Type B pancreatic cell (in vitro differentiated cells): Measurements from ENCODE around the gene YIPF6. TPM values are rescaled to one million over a fixed set of nuclear protein-coding genes. Genes with fewer than 3 reads are reported as not detected.
A peak's percentile ranks its signal among the peaks of the same experiment; 100 is the strongest.
"Not testable (repeated sequence)": the region's sequence is repeated elsewhere in the genome, so short reads cannot be mapped to it uniquely, and the experiment has no call there.

Experiments
- DNase-seq: peaks from one replicate; pipeline ENCODE4 v3.0.0; 2021; ENCODE audit warnings: mixed read lengths; ENCODE audit not compliant: unreplicated experiment; ENCODE audit errors: extremely low spot score
- H3K27ac Mint-ChIP-seq: 2 replicates; pipeline ENCODE4 v1.8.0; 2021; ENCODE audit warnings: mild to moderate bottlenecking, mixed read lengths
- H3K27me3 Mint-ChIP-seq: 2 replicates; pipeline ENCODE4 v1.8.0; 2021; ENCODE audit warnings: mixed read lengths
- H3K36me3 Mint-ChIP-seq: 2 replicates; pipeline ENCODE4 v1.8.0; 2021; ENCODE audit warnings: mixed read lengths
- H3K4me1 Mint-ChIP-seq: one replicate; pipeline ENCODE4 v1.8.0; 2021; ENCODE audit warnings: mixed read lengths; ENCODE audit not compliant: unreplicated experiment
- H3K4me3 Mint-ChIP-seq: 2 replicates; pipeline ENCODE4 v1.8.0; 2021; ENCODE audit warnings: mild to moderate bottlenecking, mixed read lengths
- H3K9me3 Mint-ChIP-seq: 2 replicates; pipeline ENCODE4 v1.8.0; 2021; ENCODE audit warnings: mixed read lengths
- total RNA-seq: library from RNA; stranded (reverse); gene quantifications from 2 replicates; pipeline ENCODE4 v1.2.1, GENCODE V29; 2021; ENCODE audit warnings: low replicate concordance
- TF ChIP-seq, protein P1 (sequence below): fragments of 200-600 bp; sonication (generic); conservative IDR thresholded peaks from 2 replicates; pipeline ENCODE4 v1.5.0; 2021; ENCODE audit warnings: antibody characterized with exemption, mild to moderate bottlenecking

The YIPF6 gene
- total RNA-seq, 1 donor from 2014 or later, result 34.9 TPM

GRCh38 chrX:68461576-68461975 lies 37.3 kb upstream of the YIPF6 start:
- H3K27me3 Mint-ChIP-seq, result no peaks in the 10 kb centered on the region
- TF ChIP-seq, protein P1, sequence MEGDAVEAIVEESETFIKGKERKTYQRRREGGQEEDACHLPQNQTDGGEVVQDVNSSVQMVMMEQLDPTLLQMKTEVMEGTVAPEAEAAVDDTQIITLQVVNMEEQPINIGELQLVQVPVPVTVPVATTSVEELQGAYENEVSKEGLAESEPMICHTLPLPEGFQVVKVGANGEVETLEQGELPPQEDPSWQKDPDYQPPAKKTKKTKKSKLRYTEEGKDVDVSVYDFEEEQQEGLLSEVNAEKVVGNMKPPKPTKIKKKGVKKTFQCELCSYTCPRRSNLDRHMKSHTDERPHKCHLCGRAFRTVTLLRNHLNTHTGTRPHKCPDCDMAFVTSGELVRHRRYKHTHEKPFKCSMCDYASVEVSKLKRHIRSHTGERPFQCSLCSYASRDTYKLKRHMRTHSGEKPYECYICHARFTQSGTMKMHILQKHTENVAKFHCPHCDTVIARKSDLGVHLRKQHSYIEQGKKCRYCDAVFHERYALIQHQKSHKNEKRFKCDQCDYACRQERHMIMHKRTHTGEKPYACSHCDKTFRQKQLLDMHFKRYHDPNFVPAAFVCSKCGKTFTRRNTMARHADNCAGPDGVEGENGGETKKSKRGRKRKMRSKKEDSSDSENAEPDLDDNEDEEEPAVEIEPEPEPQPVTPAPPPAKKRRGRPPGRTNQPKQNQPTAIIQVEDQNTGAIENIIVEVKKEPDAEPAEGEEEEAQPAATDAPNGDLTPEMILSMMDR, result no peak

DNA sequence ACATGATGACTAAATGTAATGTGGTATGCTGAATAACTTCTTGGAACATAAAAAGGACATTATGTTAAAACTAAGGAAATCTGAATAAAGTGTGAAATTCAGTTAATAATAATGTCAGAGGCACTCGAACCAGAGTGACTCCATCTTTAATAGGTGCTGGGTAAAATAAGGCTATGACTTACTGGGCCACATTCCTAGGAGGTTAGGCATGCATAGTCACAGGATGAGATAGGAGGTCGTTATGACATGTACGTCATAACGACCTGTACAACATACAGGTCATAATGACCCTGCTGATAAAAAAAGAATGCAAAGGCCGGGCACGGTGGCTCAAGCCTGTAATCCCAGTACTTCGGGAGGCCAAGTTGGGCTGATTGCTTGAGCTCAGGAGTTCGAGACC lies 36.7 kb upstream of the YIPF6 start:
- no peaks in the 10 kb centered on the region for H3K36me3 Mint-ChIP-seq
- no peak for DNase-seq
- no peak overlapping the region for H3K27ac Mint-ChIP-seq
- no peaks in the 10 kb centered on the region for H3K27me3 Mint-ChIP-seq
- TF ChIP-seq, protein P1, result no peak
- H3K4me3 Mint-ChIP-seq, result no peak overlapping the region
- H3K9me3 Mint-ChIP-seq, result no peaks in the 10 kb centered on the region
- H3K4me1 Mint-ChIP-seq, result no peaks in the 10 kb centered on the region

More at GRCh38 chrX:68461576-68461975, 37.3 kb upstream of the YIPF6 start:
- no peak for DNase-seq
- Mint-ChIP-seq H3K36me3 (no peaks in the 10 kb centered on the region), H3K9me3 (no peaks in the 10 kb centered on the region), H3K4me1 (no peaks in the 10 kb centered on the region), H3K27ac (no peak overlapping the region), H3K4me3 (no peak overlapping the region)

DNA sequence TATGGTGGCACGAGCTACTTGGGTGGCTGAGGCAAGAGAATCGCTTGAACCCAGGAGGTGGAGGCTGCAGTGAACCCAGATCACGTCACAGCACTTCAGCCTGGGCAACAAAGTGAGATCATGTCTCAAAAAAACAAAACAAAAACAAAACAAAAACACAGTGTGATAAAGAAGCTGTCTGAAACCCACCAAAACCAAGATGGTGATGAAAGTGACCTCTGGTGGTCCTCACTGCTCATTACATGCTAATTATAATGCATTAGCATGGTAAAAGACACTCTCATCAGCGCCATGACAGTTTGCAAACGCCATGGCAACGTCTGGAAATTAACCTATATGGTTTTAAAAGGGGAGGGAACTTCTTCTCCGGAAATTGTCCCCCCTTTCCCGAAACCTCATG lies 36.2 kb upstream of the YIPF6 start:
- Mint-ChIP-seq H3K4me1 (no peaks in the 10 kb centered on the region), H3K9me3 (no peaks in the 10 kb centered on the region), H3K27me3 (no peaks in the 10 kb centered on the region), H3K27ac (no peak overlapping the region), H3K4me3 (no peak overlapping the region), H3K36me3 (no peaks in the 10 kb centered on the region)
- TF ChIP-seq, protein P1, result peak; percentile 73
- no peak for DNase-seq

- H3K36me3 Mint-ChIP-seq, result no peaks in the 10 kb centered on the region
- no peak overlapping the region for H3K4me3 Mint-ChIP-seq
- TF ChIP-seq, protein P1, result no peak
- no peaks in the 10 kb centered on the region for H3K4me1 Mint-ChIP-seq
- no peaks in the 10 kb centered on the region for H3K27me3 Mint-ChIP-seq
- no peak for DNase-seq
- H3K9me3 Mint-ChIP-seq, result no peaks in the 10 kb centered on the region
- H3K27ac Mint-ChIP-seq, result no peak overlapping the region
Measured at GRCh38 chrX:68463880-68464279, 35.0 kb upstream of the YIPF6 start.

DNA sequence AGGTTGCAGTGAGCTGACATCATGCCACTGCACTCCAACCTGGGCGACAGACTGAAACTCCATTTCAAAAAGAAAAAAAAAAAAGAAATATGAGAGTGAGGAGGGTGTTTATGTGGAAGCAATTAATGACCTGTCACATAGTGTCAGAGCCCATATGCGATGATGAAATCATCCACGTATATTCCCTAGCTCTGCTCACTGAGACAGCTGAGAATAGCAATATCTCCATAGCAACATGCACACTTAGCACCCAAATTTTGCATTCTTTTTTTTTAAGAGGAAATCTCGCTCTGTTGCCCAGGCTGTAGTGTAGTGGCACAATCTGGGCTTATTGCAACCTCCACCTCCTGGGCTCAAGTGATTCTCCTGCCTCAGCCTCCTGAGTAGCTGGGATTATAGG lies 34.1 kb upstream of the YIPF6 start:
- Mint-ChIP-seq H3K4me3 (no peak overlapping the region), H3K9me3 (no peaks in the 10 kb centered on the region), H3K27me3 (no peaks in the 10 kb centered on the region), H3K36me3 (no peaks in the 10 kb centered on the region), H3K27ac (no peak overlapping the region), H3K4me1 (no peaks in the 10 kb centered on the region)
- TF ChIP-seq, protein P1, result no peak
- DNase-seq, result no peak

DNA sequence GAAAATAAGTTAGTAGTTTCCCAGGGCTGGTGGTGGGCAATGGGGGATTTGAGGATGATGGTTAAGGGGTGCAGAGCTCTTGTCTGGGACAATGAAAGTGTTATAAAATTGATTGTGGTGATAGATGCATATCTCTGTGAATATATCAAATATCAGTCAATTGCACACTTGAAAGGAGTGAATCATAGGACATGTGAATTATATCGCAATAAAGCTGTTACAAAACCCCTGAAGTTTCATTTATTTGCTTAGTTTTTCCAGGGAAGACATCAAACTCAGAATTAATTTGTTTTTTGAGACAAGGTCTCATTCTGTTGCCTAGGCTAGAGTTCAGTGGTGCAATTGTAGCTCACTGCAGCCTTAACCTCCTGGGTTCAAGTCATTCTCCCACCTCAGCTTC lies 17.9 kb upstream of the YIPF6 start:
- H3K4me1 Mint-ChIP-seq, result no peaks in the 10 kb centered on the region

DNA sequence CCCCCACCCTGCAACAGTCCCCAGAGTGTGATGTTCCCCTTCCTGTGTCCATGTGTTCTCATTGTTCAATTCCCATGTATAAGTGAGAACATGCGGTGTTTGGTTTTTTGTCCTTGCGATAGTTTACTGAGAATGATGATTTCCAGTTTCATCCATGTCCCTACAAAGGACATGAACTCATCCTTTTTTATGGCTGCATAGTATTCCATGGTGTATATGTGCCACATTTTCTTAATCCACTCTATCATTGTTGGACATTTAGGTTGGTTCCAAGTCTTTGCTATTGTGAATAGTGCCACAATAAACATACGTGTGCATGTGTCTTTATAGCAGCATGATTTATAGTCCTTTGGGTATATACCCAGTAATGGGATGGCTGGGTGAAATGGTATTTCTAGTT lies 12.7 kb upstream of the YIPF6 start:
- DNase-seq, H3K36me3 Mint-ChIP-seq, H3K9me3 Mint-ChIP-seq, H3K27ac Mint-ChIP-seq, H3K4me1 Mint-ChIP-seq, H3K4me3 Mint-ChIP-seq, H3K27me3 Mint-ChIP-seq: not testable (repeated sequence)

More for the DNA sequence above, 17.9 kb upstream of the YIPF6 start:
- H3K9me3 Mint-ChIP-seq, result no peaks in the 10 kb centered on the region
- no peaks in the 10 kb centered on the region for H3K27me3 Mint-ChIP-seq
- TF ChIP-seq, protein P1, result no peak
- no peaks in the 10 kb centered on the region for H3K36me3 Mint-ChIP-seq
- H3K27ac Mint-ChIP-seq, result no peak overlapping the region
- H3K4me3 Mint-ChIP-seq, result no peak overlapping the region
- DNase-seq, result no peak
